ENCODE results near the gene COL6A2. TPM values are rescaled to one million over a fixed set of nuclear protein-coding genes. Genes with fewer than 3 reads are reported as not detected.
A peak's percentile ranks its signal among the peaks of the same experiment; 100 is the strongest.

COL6A2 gene
- total RNA-seq, 1 experiment from 2014 or later = 87.0 TPM

DNA sequence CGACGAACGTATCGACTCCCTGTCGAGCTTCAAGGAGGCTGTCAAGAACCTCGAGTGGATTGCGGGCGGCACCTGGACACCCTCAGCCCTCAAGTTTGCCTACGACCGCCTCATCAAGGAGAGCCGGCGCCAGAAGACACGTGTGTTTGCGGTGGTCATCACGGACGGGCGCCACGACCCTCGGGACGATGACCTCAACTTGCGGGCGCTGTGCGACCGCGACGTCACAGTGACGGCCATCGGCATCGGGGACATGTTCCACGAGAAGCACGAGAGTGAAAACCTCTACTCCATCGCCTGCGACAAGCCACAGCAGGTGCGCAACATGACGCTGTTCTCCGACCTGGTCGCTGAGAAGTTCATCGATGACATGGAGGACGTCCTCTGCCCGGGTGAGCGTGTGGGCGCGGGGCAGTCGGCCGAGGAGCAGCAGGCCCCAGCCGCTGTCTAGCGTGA, 28.0 kb downstream of the COL6A2 start:
- H3K9ac ChIP-seq (ENCODE audit: low read length) = no peak overlapping the region
- H3K9me2 ChIP-seq (ENCODE audit: insufficient read depth) = no peaks in the 10 kb centered on the region
- intact Hi-C loops (cut with micrococcal nuclease) = no loop called here
- H3K79me2 ChIP-seq (ENCODE audit: insufficient read depth, low read length) = no peaks in the 10 kb centered on the region
- H3K27ac ChIP-seq (ENCODE audit: low read depth, low read length) = no peak overlapping the region
- POLR2A ChIA-PET = no interaction called here
- no peaks in the 10 kb centered on the region for H3K4me1 ChIP-seq (ENCODE audit: control insufficient read depth in 1 of 2, insufficient read depth in 2 of 2, low read length in 2 of 2)
- RAD21 ChIA-PET (ENCODE audit: low non-redundant PET in 1 of 2, low total read pairs in 2 of 2, uncharacterized antibody in 2 of 2, unreplicated experiment in 2 of 2) = no interaction called here
- H4K20me1 ChIP-seq (ENCODE audit: insufficient read depth) = no peaks in the 10 kb centered on the region
- CTCF ChIA-PET = interaction anchor here (0.6 kb wide), 1 partner anchor 509 kb away, joined by 3 read pairs; the partner anchor contains the start of gene PRMT2
- H3K36me3 ChIP-seq (ENCODE audit: control insufficient read depth in 1 of 2, insufficient read depth in 2 of 2, low read length in 2 of 2) = no peaks in the 10 kb centered on the region; a peak in 1 of 4 replicates
- ATAC-seq (no peak), DNase-seq (ENCODE audit: low read depth, low spot score) (no peak)
- H3K27me3 ChIP-seq (ENCODE audit: insufficient read depth, low read length) = no peaks in the 10 kb centered on the region
- no peaks in the 10 kb centered on the region for H3K9me3 ChIP-seq (ENCODE audit: control insufficient read depth in 1 of 2, insufficient read depth in 1 of 2, low read depth in 1 of 2, low read length in 2 of 2)
- no peak overlapping the region for H3K4me2 ChIP-seq (ENCODE audit: low read length)
- TF ChIP-seq FOSL1 (IDR thresholded peaks at IDR 0.05; ENCODE audit: low read depth) (no peak), RAD21 (IDR thresholded peaks at IDR 0.05; ENCODE audit: low read depth) (no peak), TCF7L2 (IDR thresholded peaks at IDR 0.05; ENCODE audit: borderline replicate concordance, extremely low read depth, insufficient read depth, insufficient read length) (no peak), EGR1 (IDR thresholded peaks at IDR 0.05; ENCODE audit: low read depth) (no peak), ZNF274 (IDR thresholded peaks at IDR 0.05; ENCODE audit: low read depth, low read length) (no peak), ELF1 (IDR thresholded peaks at IDR 0.05; ENCODE audit: borderline replicate concordance, low read depth) (no peak), SRF (IDR thresholded peaks at IDR 0.05; ENCODE audit: low read depth) (no peak)
- TF ChIP-seq, protein P1, sequence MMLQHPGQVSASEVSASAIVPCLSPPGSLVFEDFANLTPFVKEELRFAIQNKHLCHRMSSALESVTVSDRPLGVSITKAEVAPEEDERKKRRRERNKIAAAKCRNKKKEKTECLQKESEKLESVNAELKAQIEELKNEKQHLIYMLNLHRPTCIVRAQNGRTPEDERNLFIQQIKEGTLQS (IDR thresholded peaks at IDR 0.05) = no peak
- TF ChIP-seq, protein P2, sequence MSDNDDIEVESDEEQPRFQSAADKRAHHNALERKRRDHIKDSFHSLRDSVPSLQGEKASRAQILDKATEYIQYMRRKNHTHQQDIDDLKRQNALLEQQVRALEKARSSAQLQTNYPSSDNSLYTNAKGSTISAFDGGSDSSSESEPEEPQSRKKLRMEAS (IDR thresholded peaks at IDR 0.05) = no peak
- H2AFZ ChIP-seq (ENCODE audit: low read depth, low read length, poor library complexity, severe bottlenecking) = no peak overlapping the region
- no peak overlapping the region for H3K4me3 ChIP-seq (replicated peaks in 1 of 2; ENCODE audit: low read depth in 1 of 2, low read length in 2 of 2)
- TSS peak; percentile 65 for BruUV-seq (replicated peaks)

Data from HCT116 (cell line).